Measurements from ENCODE around the gene LHPP. TPM values are rescaled to one million over a fixed set of nuclear protein-coding genes. Genes with fewer than 3 reads are reported as not detected.

LHPP gene
- total and polyA plus RNA-seq, 4 donors, result 11.5 to 22.0 (median 18.6) TPM

DNA sequence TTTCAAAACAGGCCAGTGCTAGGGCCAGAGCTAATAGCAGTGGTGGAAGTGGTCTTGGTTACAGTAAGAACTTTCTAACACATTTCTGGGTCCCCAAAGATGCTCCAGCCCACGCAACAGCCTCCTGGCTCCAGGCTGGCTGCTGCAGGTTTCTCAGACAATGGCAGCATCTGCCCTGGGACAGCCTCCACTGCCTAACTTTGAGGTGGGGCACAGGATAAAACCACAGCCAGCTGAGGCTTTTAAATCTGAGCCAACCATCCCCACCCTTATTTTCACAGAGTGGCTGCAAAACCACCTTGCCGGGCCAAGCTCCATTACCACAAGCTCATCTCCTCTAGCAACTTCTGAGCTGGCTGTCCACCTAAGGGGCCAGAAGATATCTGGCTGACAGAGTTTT lies 197.8 kb downstream of the LHPP start:
- H3K4me1 ChIP-seq (ENCODE audit: control insufficient read depth in 1 of 2, insufficient read depth in 2 of 2, low read length in 2 of 2), result no peaks in the 10 kb centered on the region
- no peaks in the 10 kb centered on the region for H3K36me3 ChIP-seq (ENCODE audit: control insufficient read depth in 1 of 2, insufficient read depth in 2 of 2, low read length in 1 of 2)
- no peak overlapping the region for H3K4me3 ChIP-seq (ENCODE audit: low read length in 2 of 2)
- intact Hi-C loops (cut with DNase I), result no loop called here
- no peaks in the 10 kb centered on the region for H3K27me3 ChIP-seq (ENCODE audit: control insufficient read depth in 1 of 2, insufficient read depth in 2 of 2, low read length in 1 of 2)
- no peaks in the 10 kb centered on the region for H3K9me3 ChIP-seq (ENCODE audit: control insufficient read depth, low read length)
- WGBS, 2 donors, result 45 to 57% methylated on average over 2 of the region's 2 CpGs
- no peak for ATAC-seq (ENCODE audit: low FRiP score)
- no peak overlapping the region for H3K27ac ChIP-seq (ENCODE audit: low read depth in 1 of 2, low read length in 2 of 2)
- DNase-seq, result no peak

DNA sequence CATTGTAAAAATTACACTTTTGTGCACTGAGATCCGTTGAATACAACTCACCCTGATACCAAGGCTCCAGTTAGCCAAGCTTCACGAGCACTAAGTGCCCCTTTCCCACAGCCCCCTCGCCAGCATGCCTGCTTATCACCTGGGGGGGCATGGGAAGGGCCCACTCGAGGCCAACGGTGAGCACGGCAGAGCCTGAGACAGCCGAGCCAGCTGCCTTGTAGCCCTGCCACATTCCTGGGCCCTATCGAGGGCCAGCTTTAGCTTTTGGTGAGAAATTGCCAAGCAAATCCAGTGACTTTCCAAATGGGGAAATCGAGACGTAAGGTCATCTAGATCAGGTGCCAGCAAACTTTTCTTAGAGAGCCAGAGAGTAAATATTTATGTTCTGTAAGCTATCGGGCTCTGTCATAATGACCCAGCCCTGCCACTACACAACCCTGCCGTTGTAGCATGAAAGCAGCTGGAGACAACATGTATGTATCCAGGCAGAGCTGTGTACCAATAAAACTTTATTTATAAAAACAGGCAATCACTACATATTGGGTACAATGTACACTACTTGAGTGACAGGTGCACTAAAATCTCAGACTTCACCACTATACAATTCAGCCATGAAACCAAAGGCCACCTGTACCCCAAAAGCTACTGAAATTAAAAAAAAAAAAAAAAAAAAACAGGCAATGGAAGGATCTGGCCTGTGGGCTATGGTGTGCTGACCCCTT lies 198.9 kb downstream of the LHPP start:
- 12 to 17% methylated on average over 12 of the region's 12 CpGs for WGBS, 2 donors

DNA sequence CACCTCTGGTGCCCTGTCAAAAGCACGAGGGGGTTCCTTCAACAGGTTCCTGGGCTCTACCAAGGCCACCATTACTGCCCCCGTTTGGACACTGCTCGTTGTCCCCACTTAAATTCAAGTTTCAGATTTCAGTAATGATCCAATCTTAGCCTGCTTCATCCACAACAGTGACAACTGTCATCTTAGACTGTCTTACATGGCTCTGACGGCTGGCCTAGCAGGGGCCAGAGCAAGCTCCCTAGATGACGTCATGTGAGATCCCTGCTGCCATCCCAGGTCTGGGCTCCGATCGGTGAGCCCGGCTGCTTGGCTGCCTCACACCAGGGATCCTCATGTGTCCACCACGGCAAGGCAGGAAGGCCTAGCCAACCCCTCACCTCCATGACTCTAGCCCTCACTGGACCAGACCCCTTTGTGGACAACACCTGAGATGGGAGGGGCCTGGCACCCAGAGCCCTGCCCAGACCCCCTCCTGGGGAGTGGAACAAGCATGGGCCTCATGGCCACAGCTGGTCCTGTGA lies 200.1 kb downstream of the LHPP start:
- H3K36me3 ChIP-seq (ENCODE audit: control insufficient read depth in 1 of 2, insufficient read depth in 2 of 2, low read length in 1 of 2), result no peaks in the 10 kb centered on the region
- H3K27me3 ChIP-seq (ENCODE audit: control insufficient read depth in 1 of 2, insufficient read depth in 2 of 2, low read length in 1 of 2), result no peaks in the 10 kb centered on the region
- no peak overlapping the region for H3K4me3 ChIP-seq (ENCODE audit: low read length in 2 of 2)
- intact Hi-C loops (cut with DNase I), result no loop called here
- ATAC-seq (ENCODE audit: low FRiP score) (no peak), DNase-seq (no peak)
- H3K4me1 ChIP-seq (ENCODE audit: control insufficient read depth in 1 of 2, insufficient read depth in 2 of 2, low read length in 2 of 2), result no peaks in the 10 kb centered on the region
- H3K9me3 ChIP-seq (ENCODE audit: control insufficient read depth, low read length), result no peaks in the 10 kb centered on the region
- H3K27ac ChIP-seq (ENCODE audit: low read depth in 1 of 2, low read length in 2 of 2), result no peak overlapping the region
- 90 to 91% methylated on average over 9 of the region's 9 CpGs for WGBS, 2 donors

More for the DNA sequence above, 198.9 kb downstream of the LHPP start:
- Histone ChIP-seq H3K36me3 (ENCODE audit: control insufficient read depth in 1 of 2, insufficient read depth in 2 of 2, low read length in 1 of 2) (no peaks in the 10 kb centered on the region), H3K27ac (ENCODE audit: low read depth in 1 of 2, low read length in 2 of 2) (no peak overlapping the region), H3K27me3 (ENCODE audit: control insufficient read depth in 1 of 2, insufficient read depth in 2 of 2, low read length in 1 of 2) (no peaks in the 10 kb centered on the region), H3K4me1 (ENCODE audit: control insufficient read depth in 1 of 2, insufficient read depth in 2 of 2, low read length in 2 of 2) (no peaks in the 10 kb centered on the region), H3K4me3 (ENCODE audit: low read length in 2 of 2) (no peak overlapping the region), H3K9me3 (ENCODE audit: control insufficient read depth, low read length) (no peaks in the 10 kb centered on the region)
- DNase-seq (no peak), ATAC-seq (ENCODE audit: low FRiP score) (no peak)
- intact Hi-C loops (cut with DNase I), result no loop called here

DNA sequence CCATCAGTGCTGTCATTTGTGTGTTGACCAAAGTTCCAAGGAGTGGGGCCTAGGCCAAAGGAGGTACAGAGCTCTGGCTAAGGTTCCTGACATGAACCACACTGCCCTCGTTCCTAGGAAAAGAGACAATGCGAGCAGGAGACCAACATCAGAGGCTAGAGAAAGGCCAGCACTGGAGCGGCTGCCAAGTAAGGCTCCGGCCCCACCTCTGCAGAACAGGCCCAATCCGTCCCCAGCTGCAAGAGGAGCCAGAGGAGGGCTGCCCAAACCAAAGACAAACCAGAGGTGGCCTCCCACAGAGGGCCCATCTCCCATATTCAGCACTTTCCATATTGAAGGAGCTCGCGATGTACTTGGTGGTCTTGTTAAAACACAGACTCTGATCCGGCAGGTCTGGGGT lies 201.6 kb downstream of the LHPP start:
- intact Hi-C loops (cut with DNase I), result no loop called here
- Histone ChIP-seq H3K27ac (ENCODE audit: low read depth in 1 of 2, low read length in 2 of 2) (no peak overlapping the region), H3K4me3 (ENCODE audit: low read length in 2 of 2) (no peak overlapping the region), H3K9me3 (ENCODE audit: control insufficient read depth, low read length) (no peaks in the 10 kb centered on the region), H3K4me1 (ENCODE audit: control insufficient read depth in 1 of 2, insufficient read depth in 2 of 2, low read length in 2 of 2) (no peaks in the 10 kb centered on the region), H3K27me3 (ENCODE audit: control insufficient read depth in 1 of 2, insufficient read depth in 2 of 2, low read length in 1 of 2) (no peaks in the 10 kb centered on the region), H3K36me3 (ENCODE audit: control insufficient read depth in 1 of 2, insufficient read depth in 2 of 2, low read length in 1 of 2) (no peaks in the 10 kb centered on the region)
- no peak for DNase-seq
- no peak for ATAC-seq (ENCODE audit: low FRiP score)
- WGBS, 2 donors, result 57 to 65% methylated on average over 8 of the region's 8 CpGs

Other genes with a start within 250 kb of the LHPP start
- gene OAT, start 42.9 kb upstream of the LHPP start, total RNA-seq, result 100 to 1,000 TPM; 105 to 113 TPM
- gene OAT, start 42.9 kb upstream of the LHPP start, polyA plus RNA-seq, result 100 to 1,000 TPM; 114 to 235 TPM
- gene NKX1-2, start 11.8 kb upstream of the LHPP start, total RNA-seq, result not detected
- gene NKX1-2, start 11.8 kb upstream of the LHPP start, polyA plus RNA-seq, result not detected

Data from aorta (tissue), 5 donors.